ENCODE measurements around the gene USPL1. TPM values are rescaled to one million over a fixed set of nuclear protein-coding genes. Genes with fewer than 3 reads are reported as not detected.

The USPL1 gene
- total RNA-seq, 4 donors from 2014 or later: 23.6 to 31.0 (median 27.5) TPM

DNA sequence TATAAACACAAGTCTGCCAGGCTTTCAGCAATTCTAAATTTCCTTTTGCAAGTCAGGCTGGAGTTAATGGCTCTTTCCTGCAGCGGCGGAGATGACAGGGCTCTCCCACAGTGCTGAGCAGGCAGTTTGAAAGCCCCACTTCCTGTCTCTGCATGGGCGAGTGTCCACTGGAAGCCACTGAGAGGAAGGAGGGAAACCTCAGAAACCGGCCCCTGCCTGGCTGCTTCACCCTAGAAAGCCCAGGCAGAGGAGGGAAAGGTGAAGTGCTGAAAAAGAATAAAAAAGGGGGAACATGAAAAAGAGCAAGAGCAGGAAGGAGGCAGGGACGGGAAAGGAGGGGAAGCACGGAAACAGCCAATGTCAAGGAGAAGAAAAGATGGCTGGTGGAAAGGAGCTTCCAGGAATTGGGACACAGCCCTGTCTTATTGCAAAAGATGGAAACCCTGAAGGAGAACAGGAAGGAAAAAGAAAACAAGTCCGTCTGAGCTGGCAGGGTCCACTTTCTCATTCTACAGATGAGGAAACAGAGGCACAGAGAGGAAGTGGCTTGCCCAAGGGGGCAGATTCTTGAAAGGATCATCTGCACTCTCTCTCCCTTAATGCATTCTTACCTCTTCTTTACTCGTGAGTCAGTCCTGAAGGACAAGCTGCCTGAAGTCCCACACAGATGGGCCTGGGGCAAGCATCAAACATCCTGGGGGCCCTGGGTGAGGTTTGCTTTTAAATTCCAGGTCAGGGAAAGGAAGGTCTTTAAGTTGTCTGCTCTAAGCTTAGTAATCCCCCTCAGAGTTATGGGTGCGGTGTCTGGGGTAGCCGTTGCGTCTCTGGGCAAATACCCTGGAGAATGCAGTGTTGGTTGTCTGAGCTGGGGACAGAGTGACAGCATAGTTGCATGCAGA lies 78.8 kb downstream of the USPL1 start:
- Histone ChIP-seq H3K4me1 (peaks cover 0 to 6% of the 10 kb centered on the region in 2 donors), H3K27ac (no peak overlapping the region), H3K4me3 (replicated peaks in 1 of 3) (no peak overlapping the region), H3K36me3 (no peaks in the 10 kb centered on the region), H3K9me3 (no peaks in the 10 kb centered on the region), H3K27me3 (no peaks in the 10 kb centered on the region)
- 38 to 47% methylated on average over 11 of the region's 11 CpGs for WGBS, 2 donors
- no peak for TF ChIP-seq POLR2A (IDR thresholded peaks at IDR 0.05)
- TF ChIP-seq, protein P1, sequence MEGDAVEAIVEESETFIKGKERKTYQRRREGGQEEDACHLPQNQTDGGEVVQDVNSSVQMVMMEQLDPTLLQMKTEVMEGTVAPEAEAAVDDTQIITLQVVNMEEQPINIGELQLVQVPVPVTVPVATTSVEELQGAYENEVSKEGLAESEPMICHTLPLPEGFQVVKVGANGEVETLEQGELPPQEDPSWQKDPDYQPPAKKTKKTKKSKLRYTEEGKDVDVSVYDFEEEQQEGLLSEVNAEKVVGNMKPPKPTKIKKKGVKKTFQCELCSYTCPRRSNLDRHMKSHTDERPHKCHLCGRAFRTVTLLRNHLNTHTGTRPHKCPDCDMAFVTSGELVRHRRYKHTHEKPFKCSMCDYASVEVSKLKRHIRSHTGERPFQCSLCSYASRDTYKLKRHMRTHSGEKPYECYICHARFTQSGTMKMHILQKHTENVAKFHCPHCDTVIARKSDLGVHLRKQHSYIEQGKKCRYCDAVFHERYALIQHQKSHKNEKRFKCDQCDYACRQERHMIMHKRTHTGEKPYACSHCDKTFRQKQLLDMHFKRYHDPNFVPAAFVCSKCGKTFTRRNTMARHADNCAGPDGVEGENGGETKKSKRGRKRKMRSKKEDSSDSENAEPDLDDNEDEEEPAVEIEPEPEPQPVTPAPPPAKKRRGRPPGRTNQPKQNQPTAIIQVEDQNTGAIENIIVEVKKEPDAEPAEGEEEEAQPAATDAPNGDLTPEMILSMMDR (IDR thresholded peaks at IDR 0.05): no peak
- intact Hi-C loops (cut with DNase I): no loop called here
- no peak for DNase-seq

DNA sequence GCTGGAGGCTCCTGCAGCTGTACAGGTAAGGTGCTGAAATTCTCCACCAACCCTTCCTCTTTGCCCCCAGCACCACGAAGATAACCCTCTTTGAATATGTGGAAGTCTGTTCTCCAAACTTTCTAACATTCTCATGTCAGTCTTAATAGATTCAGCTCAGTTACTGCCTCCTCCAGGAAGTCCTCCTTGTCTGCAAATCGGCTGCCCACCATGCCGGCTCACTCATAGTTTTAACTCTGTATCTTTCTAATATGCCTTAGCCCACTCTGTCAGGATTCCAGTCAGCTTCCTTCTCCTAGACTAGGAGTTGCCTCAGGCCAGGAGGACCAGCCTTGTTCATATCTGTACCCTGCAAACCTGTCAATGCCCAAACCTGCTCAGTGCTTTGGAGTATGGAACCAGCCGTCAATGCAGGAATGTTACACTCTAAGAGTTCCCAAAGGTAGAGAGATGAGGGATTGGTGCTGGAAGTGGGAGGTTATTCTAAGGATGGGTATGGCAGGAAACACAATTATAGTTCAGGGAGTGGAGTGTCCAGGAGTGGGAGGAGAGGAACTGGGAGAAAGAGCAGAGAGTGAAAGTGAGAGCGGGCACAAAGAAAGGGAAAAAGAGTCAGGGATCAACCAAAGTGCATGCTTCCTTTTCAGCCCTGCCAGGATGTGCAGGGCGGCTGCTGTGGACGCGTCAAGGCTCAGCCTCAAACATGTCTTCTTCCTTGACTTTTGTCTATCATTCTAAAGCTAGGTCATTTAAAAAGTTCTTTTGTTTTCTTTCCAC lies 79.6 kb downstream of the USPL1 start:
- Histone ChIP-seq H3K36me3 (no peaks in the 10 kb centered on the region), H3K9me3 (no peaks in the 10 kb centered on the region), H3K4me1 (peaks cover 0 to 6% of the 10 kb centered on the region in 2 donors), H3K27ac (no peak overlapping the region), H3K27me3 (no peaks in the 10 kb centered on the region), H3K4me3 (replicated peaks in 1 of 3) (no peak overlapping the region)
- no peak for DNase-seq
- 62 to 69% methylated on average over 8 of the region's 8 CpGs for WGBS, 2 donors
- TF ChIP-seq, protein P1 (IDR thresholded peaks at IDR 0.05): no peak
- no peak for TF ChIP-seq POLR2A (IDR thresholded peaks at IDR 0.05)
- intact Hi-C loops (cut with DNase I): no loop called here

DNA sequence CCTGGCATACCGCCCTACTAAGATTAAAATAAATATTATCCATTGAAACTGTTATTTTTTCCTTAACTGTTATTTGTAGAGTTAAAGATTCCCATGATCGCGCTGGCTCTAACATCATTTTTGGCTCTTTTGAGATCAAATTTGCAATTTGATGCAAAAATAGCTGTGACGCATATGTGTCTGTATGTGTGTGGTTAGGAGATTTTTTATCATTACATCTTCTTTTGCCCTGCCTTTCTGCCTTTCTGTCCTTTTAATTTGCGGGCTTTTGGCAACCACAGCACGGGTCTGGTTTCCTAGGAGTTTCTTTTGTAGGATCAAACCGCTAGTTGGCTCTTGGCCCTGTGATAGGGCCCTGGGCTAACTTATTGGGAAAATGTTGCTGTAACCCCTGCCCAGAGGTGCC lies 80.3 kb downstream of the USPL1 start:
- intact Hi-C loops (cut with DNase I): no loop called here
- 61 to 70% methylated on average over 7 of the region's 7 CpGs for WGBS, 2 donors
- TF ChIP-seq, protein P1 (IDR thresholded peaks at IDR 0.05): no peak
- no peak for TF ChIP-seq POLR2A (IDR thresholded peaks at IDR 0.05)
- Histone ChIP-seq H3K36me3 (no peaks in the 10 kb centered on the region), H3K27me3 (no peaks in the 10 kb centered on the region), H3K4me3 (replicated peaks in 1 of 3) (no peak overlapping the region), H3K27ac (no peak overlapping the region), H3K4me1 (peaks cover 0 to 6% of the 10 kb centered on the region in 2 donors), H3K9me3 (no peaks in the 10 kb centered on the region)
- DNase-seq: no peak

DNA sequence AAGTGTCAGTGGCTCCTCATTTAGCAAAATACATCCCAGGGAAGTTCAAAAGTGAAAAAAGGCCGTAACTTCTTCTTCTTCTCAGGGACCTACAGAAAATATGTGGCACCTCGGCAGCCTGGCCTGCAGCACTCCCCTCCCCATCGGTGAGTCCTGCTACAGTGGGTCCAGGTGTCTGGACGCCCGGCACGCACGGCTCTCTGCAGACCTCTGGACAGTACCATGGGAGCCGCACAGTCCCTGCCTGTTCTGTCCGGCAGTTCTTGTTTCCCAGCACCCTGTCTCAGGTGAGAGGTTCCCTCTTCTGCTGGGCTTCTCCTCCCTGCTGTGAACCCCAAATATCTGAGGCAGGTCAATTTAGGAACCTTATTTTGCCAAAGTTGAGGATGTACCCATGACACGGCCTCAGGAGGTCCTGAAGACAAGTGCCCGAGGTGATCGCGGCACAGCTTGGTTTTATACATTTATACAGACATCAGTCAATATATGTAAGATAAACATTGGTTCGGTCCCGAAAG lies 80.8 kb downstream of the USPL1 start:
- Histone ChIP-seq H3K27ac (no peak overlapping the region), H3K27me3 (no peaks in the 10 kb centered on the region), H3K9me3 (no peaks in the 10 kb centered on the region), H3K4me3 (replicated peaks in 1 of 3) (no peak overlapping the region), H3K4me1 (peaks cover 0 to 6% of the 10 kb centered on the region in 2 donors), H3K36me3 (no peaks in the 10 kb centered on the region)
- WGBS, 2 donors: 90% methylated on average over 9 to 15 of the region's 15 CpGs
- no peak for DNase-seq
- intact Hi-C loops (cut with DNase I): no loop called here
- TF ChIP-seq, protein P1 (IDR thresholded peaks at IDR 0.05): no peak
